Limb (tissue), 2 donors: ENCODE data around the gene DHCR24.
A peak's percentile ranks its signal among the peaks of the same experiment; 100 is the strongest.

ENCODE experiments used
- DNase-seq, 2 donors: peaks; one replicate each; pipeline ENCODE4 v3.0.0-alpha.2; 2016; ENCODE audit errors: extremely low spot score in 2 of 2

The DHCR24 gene

DNA sequence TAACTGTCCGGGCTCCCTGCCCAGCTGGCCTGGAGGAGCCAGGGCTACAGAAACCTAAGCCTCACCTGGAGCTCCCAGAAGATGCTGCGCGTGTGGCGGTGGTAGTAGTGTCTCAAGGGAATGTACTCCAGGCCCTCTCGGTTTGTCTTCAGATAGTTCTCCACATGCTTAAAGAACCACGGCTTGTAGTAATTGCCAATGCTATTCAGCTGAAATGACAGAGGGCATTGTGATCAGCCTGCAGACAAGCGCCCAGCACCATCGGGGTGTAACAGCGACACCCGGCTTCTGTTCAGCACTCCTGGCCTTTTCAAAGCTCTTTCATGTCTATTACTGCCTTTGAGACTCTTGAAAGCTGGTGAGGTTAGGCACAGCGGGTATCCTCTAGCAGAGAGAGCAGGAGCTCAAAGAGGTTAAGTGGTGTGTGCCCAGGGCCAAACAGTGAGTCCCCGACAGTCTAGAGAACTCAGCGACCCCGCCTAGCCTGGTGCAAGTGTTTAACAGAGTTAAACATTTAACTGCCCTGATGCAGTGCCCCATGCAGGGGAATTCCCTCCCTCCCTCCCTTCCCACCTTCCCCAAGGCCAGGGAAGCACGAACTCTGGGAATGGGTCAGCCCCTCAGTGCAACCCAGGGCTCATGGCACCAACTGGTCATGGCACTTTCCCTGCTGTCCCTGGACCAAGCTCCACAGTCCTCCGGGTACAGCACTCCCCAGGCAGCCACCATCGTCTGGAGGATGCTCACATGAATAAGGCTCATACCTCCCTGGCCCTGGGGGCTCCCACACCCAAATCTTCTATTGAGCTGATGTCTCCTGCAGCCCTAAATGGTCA, 21.5 kb downstream of the DHCR24 start:
- no peak for DNase-seq

DNA sequence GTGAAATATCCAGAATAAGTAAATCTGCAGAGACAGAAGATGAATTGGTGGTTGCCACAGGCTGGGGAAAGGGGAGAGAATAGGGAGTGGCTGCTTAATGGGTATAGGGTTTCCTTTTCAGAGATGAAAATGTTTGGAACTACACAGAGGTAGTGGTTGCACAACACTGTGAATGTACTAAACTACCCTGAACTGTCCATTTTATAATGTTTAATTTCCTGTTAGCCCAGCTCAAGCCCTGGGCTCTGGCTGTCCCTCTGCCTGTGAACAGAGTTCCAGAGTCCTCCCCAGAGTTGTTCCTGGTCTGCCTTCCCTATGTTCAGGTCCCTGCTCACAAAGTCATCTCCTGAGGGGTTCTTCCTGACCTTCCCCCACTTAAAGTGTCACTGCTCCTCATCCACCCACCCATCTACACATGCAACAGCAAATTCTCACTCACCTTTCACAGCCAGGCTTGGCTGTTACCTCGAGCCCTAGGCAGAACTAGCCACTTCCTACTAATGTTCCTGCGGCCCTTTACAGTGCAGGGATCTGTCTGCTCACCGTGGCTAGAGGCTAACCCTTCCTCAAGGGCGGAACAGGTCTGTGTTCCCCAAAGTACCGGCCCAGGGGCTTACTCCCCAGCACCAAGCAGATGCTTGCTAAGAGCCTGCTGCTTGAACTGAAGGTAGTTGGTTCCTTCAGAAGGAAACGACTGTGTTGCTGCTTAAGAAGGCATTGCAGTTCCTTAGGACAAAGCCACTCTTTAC, 22.4 kb downstream of the DHCR24 start:
- no peak for DNase-seq

DNA sequence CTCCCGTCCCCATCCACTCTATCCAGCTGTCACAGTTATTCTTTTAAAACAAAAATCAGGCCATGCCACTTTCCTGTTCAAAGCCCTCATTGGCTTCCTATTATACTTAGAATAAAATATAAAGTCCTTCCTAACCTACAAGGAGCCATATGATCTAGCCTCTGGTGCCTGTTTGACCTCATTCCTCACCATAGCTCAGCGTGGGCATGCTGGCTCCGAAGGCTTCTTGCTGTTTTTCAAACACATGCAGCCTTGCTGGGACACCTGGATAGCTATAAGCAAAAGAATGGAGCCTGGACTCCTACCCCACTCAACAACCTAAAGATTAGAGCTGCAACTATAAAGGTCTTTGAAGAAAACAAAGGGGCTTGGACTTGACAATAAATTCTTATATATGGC, 23.7 kb downstream of the DHCR24 start:
- no peak for DNase-seq

DNA sequence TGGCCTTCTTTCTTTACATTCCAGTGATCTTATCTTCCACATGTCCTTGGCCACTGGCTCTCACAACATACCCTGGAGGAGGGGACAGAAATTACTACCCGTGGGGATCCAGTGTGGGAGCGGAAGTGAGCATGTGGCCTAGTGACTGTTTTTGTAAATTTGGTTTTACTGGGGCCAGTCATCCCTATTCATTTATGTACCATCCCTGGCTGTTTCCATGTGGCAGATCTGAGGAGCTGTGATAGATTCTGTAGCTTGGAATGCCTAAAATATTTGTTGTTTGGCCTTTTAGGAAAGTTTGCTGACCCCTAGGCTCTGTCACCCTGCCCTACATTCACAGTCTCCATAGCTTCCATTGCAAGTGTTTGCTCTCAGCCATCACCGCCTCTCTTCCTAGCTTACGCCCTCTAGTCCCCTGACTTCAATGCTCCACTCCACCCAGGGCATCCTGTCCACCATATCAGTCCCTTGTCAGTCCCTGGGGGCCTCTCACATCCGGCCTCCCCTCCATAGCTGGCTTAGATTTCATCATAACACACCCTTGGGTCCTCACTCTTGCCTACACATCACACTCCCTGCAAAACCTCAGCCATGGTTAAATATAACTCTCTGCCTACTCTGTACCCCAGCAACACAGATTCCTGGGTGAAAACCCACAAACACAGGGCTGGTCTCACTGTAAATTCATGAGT, 25.8 kb downstream of the DHCR24 start:
- DNase-seq = no peak

DNA sequence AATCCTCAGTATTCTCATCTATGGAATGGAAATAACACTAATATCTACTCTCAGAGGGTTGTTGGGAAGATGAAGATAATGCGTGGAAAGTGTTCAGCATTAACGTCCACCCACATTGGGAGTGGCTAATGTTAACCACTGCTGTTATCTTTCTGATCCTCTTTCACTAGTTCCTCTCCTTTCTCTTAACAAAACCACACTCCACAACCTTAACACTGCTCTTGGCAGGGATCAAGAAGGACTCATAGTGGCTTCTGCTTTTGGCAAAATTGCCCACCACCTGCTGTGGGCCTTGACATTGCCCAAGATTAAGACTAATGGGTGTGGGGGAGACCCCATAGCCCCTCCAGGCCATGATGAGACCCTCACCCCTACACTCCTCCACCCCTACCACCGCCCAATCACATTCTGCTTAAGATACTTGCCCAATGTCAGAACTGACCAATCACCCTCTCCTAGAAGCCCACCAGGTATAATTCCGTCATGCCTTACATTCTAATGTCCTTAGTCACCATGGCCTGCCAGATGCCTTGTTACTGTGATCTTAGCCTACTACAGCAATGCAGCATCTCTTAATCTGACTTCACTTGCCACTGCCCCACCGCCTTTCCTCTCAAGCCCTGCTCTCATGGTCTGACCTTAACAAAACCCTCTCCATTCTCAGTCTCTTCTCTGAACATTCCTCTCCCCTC, 27.1 kb downstream of the DHCR24 start:
- no peak for DNase-seq

DNA sequence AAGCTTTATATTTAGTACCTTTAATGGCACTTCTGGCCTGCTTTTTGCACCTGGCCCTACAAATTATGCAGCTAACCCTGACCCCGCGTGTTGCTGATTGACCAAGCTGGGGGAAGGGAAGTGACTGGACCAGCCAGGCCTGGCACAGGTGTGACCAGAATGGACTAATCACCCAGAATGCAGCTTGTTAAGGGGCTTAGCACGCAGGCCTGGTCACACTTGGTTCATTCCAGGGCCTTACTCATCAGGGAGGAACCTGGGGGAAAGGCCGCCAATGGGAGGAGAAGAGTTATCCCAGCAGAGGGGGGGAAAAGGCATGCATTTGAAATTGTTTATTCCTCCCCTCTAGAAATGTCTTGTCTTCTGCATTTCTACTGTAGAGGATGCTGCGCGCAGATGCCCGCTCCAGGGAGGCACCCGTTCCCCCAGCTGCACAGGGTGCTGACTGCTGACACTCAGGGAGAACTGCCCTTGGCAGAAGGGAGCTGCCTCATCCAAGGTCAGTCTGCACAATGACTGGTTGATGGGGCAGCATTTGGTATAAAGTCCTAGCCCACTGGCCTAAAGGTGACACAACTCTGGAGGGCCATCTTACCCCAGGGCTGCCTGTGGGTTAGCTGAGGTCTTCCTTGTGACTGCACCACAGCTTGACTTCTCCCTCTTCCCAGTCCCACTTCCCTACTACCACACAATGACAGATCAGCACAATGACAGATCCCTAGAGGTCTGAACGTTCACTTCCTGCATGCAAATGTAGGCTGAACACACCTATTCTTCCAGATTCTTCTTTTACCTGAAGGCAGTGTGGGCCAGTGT, 29.0 kb downstream of the DHCR24 start:
- no peak for DNase-seq

DNA sequence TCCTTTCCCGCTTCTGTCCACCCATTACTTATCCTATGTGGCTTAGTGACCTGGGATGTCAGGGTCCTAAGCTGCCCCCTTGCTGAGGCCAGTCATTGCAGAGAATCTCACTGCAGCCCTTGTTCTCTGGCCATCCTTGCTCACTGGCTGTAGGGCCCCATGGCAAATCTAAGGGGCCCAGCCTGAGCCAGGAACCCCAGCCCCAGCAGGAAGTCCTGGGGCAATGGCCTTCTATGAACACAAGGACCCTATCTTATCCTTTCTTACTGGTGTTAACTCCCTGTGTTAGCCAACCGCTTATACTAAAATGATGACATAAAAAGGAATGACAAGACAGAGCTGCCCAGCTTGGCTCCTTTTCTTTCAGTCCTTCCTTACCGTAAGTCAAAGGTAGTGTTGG, 29.9 kb downstream of the DHCR24 start:
- no peak for DNase-seq

DNA sequence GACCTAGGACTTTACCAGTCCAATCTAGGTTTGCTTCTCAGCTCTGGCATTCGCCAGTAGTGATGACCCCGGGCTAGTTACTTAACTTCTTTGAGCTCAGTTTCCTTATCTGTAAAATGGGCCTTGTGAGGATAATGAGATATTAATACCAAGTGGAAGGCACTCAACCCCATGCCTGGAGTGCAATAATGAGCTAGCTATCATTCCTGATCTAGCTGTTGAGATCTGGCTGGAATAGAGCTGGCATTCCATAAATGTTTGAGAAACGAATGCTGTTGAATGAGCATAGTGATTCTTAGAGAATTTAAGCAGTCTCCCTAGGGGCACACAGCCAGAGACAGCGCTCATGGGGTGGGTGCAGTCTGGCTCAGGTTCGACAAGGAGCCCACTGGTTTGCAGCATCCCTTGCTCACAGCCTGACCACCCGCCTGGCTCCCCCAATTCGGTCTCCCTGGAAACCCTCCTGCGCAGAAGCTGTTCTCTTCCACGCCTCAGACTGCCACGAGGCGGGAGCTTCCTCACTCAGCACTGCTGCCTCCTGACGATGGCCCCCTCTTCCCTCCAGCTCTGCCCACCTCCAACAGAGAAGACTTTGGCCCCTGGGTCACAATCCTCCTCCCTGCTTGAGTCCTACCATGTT, 32.5 kb downstream of the DHCR24 start:
- no peak for DNase-seq

DNA sequence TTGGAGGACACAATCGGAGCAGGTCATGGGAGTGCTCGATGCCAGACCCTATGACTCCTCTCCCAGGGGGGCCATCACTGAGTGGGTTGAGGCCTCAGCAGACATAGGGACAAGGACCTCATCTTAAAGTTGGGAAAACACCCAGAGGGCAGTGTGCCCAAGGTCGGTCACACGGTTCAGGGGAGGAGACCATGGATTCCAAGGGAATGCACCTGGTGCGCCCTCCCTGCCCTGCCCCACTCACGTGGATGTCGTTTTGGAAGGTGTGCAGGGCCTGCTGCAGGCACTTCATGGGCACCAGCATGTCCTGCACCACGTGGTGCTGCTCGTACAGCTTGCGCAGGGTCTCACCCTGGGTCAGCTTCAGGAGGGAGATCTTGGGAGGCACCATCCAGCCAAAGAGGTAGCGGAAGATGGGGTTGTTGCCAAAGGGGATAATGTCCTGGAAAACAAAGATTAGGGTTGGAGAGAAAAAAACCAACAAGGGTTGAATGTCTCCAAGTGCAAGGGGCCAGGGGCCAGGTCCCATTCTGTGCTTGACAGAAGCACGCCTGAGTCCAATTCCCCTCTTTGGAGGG, 33.1 kb downstream of the DHCR24 start:
- no peak for DNase-seq

DNA sequence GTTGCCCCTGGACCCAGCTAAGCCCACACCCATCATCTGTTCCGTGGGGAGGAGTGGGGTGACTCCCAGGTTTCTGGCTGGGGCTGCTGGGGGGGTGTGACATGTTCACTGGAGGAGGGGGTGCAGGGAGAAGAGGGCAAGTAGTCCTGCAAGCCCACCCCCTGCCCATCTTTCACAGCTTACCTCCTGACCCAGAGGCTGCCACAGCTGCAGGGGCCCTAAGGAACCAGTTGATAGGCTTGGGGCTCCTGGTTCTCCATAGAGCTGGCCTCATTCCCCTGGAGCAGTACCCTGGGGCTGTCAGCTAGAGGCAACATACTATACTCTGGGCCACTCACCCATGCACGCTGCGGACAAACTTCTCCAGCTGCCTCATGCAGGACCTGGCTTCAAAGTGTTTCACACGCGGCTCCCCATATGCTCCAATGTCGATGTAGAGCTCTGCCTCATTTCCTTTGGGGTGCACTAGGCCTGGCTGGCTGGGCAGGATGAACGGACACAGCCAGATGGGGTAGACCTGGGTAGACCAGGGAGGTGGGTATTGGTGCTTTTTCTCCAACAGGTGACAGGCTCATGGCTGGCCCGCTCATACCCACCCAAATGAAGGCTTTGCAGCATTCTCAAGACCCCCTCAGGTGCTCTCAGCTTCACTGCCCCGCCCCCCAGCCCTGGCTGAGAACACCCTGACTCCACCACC, 33.8 kb downstream of the DHCR24 start:
- no peak for DNase-seq

DNA sequence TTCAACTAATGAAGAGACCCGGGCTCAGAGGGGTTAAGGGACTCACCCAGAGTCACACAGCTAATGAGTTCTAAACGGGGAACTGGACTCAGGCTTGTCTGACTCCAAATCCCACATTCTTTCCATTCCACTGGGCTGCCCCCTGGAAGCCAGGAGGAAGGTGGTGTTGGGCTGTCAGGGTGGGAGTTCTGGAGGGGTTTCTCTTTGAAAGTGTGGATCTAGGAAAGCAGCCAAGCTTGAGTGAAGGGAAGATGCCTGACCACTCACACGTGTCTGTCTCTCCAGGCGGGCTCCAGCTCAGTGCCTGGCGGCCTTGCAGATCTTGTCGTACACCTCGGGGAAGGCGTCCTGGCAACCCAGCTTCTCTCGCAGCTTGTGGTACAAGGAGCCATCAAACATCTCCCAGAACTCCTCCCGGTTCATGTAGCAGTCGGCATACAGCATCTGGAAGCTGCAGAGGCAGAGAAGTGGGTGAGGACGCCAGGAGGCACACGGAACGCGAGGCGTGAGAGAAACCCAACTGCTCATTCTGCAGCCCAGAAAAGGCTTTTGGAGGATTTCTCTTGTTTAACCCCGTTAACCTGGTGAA, 35.0 kb downstream of the DHCR24 start:
- DNase-seq = no peak

DNA sequence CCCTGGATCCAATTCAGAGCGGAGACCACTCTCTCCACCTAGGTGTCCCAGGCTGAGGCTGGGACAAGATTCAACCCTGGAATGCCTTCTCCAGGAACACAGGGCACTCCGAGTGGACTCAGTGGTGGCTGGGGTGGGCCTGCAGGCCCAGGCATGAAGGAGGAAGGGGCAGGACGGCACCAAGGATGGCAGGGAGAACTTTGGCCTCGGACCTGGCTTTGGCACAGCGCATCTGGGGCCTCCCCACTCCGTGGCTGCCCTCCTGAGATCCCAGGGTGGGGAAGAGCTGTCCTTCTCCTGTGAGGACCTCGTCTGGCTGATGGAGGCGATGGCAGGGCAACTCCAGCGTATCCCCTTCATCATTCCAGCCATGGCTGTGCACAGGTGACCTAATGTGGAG, 35.6 kb downstream of the DHCR24 start:
- no peak for DNase-seq

DNA sequence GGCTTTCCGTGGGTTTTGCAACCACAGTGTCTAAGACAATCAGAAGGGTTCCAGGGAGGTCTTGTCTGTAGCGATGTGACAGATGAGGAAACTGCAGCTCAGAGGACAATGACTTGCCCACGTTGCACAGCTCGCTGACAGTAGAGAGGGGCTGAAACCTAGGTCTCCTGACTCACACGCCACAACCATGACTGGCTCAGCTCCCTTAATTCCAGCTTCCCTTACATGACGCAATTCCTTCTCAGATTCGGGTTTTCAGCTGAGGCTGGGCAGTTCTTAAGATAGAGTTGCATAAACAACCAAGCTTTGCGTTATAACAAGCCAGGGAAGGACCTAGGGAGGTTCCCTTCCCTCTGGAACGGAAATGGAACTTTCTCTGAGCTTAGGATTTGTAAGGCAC, 36.3 kb downstream of the DHCR24 start:
- DNase-seq = no peak

DNA sequence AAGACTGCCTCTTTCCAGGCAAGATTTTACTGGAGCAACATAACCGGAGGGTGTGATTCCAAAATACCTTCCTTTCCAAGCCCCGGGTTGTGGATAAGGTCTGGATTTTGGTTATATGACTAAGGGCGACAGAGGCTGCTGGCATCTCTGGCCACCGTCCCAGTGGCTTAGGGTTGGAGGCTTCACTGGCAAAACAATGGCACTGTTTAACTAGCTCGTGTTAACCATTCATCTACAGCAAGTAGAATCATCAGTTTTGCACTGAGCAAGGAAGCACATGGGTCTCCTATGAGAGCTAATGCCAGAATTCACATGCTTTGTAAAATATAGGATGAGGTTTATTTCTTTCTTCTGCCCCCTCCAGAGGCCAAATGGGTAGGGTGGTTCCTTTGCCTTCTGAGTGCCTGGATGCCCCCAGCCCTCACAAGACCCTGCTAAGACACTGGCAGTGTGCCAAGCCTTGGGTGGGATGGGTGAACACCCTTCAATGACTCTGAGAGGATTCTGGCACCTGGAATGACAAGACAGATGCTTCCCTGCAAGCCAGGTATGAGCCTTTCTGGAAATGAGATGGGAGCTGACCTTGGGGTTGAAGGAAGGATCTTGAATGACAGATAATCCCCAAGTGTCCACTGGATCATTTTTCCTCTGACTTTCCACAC, 36.8 kb downstream of the DHCR24 start:
- DNase-seq = no peak

DNA sequence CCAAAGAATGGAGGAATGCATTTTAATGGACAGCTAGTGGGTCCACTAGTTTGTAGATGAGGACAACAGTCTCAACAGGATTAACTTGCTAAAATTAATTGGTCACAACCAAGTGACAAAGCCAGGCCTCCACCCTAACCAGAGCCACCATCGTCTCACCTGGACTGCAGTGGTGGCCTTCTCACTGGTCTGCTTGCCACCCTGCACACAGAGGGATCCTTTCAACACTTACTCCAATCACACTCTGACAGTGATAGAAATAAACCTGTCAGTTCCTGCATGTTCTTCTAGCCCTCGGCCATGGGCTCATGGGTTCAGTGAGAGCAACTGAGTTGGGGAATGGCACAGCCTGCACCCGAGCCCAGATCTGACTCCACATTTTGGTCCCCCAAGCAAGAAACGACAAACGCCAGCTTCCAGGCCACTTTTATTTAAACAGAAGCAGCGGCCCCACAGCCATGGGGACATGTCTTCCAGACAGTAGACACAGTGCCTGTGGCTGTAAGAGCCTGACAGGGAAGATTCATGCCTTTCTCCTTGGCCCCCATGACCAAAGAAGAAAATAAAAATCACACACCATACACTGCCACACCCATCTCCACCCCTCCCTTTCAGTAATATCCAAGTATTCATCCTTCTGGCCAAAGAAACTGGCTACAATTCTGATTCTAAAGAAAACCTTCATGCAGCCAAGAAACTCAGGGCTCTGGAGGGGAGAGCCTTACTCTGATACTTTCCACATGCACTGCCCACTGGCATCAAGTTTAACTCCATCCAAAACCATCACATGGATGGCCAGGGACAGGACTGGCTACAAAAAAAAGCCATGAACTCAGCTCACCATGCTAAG, 37.6 kb downstream of the DHCR24 start:
- peak in 1 of 2 donors; percentile 1 for DNase-seq

DNA sequence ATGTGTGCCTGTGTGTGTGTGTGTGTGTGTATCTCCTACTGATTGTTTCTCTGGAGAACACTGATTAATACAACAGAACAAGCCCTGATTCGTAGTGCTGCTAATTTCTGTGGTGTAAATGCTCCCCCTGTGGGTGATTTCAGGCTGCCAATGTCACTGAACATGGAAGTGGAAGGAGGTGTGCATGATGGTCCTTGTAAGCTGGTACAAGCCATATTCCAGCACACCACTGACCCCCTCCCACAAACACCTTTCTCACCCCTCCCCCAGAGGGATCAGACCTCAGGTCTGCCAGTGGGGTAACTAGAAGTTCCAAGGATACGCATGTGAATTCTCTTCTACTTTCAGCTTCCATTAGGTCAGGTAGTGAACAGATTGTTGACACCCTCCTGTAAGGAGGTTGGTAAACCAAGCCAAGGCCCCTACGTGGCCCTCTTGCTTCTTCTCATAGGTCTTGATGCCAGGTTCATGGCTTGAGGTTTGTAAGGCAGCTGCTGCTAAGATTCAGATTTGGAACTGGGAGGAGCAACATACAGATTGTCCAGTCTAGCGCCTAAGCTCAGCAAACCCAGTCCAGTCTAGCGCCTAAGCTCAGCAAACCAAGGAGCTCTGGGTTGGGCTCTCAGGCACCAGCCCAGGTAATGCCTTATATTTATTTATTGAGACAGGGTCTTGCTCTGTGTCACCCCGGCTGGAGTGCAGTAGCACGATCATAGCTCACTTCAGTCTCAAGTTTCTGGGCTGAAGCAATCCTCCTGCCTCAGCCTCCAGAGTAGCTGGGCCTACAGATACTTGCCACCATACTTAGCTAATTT, 38.7 kb downstream of the DHCR24 start:
- no peak for DNase-seq
